Neural cell (in vitro differentiated cells): ENCODE measurements around the gene ADCK2. TPM values are rescaled to one million over a fixed set of nuclear protein-coding genes. Genes with fewer than 3 reads are reported as not detected.
"Not testable (repeated sequence)": the region's sequence is repeated elsewhere in the genome, so short reads cannot be mapped to it uniquely, and the experiment has no call there.

Experiments
- H2AFZ ChIP-seq: fragments of 200-600, 300-800 bp; sonication (generic), shearing (Covaris generic); 2 replicates; pipeline ENCODE4 v1.6.0; 2014; ENCODE audit warnings: low read depth, mild to moderate bottlenecking, antibody characterized with exemption, low read length, moderate library complexity
- H3F3A ChIP-seq: fragments of 200-600 bp; shearing (Covaris generic); 2 replicates; pipeline ENCODE4 v1.6.1; 2016; ENCODE audit warnings: mild to moderate bottlenecking, moderate library complexity, mixed read lengths, antibody characterized with exemption, low read length; ENCODE audit not compliant: insufficient read depth, poor library complexity, severe bottlenecking
- H3K27ac ChIP-seq: fragments of 200-600, 300-800 bp; sonication (generic), shearing (Covaris generic); 2 replicates; pipeline ENCODE4 v1.5.1; 2014; ENCODE audit warnings: mild to moderate bottlenecking, low read length, moderate library complexity
- H3K27me3 ChIP-seq: fragments of 300-800, 200-600 bp; sonication (generic), shearing (Covaris generic); 2 replicates; pipeline ENCODE4 v1.6.0; 2014; ENCODE audit warnings: mild to moderate bottlenecking, low read depth, low read length, moderate library complexity; ENCODE audit not compliant: insufficient read depth
- H3K36me3 ChIP-seq: fragments of 300-800, 200-600 bp; sonication (generic), shearing (Covaris generic); 2 replicates; pipeline ENCODE4 v1.5.1; 2014; ENCODE audit warnings: mild to moderate bottlenecking, antibody characterized with exemption, low read length, moderate library complexity; ENCODE audit not compliant: insufficient read depth
- H3K4me2 ChIP-seq: fragments of 300-800, 200-600 bp; sonication (generic), shearing (Covaris generic); 2 replicates; pipeline ENCODE4 v1.6.0; 2014; ENCODE audit warnings: mild to moderate bottlenecking, low read length
- H3K4me3 ChIP-seq: fragments of 300-800, 200-600 bp; sonication (generic), shearing (Covaris generic); 2 replicates; pipeline ENCODE4 v1.5.1; 2014; ENCODE audit warnings: mild to moderate bottlenecking, low read length, moderate library complexity
- H3K79me2 ChIP-seq: fragments of 200-600 bp; shearing (Covaris generic); replicated peaks from 2 replicates; pipeline ENCODE4 v1.6.0; 2014; ENCODE audit warnings: mild to moderate bottlenecking, low read length, moderate library complexity; ENCODE audit not compliant: insufficient read depth
- H3K9ac ChIP-seq: fragments of 300-800, 200-600 bp; sonication (generic), shearing (Covaris generic); 2 replicates; pipeline ENCODE4 v1.6.1; 2016; ENCODE audit warnings: mild to moderate bottlenecking, low read length, mixed read lengths
- H3K9me2 ChIP-seq: fragments of 200-600 bp; shearing (Covaris generic); 2 replicates; pipeline ENCODE4 v1.6.1; 2016; ENCODE audit warnings: mild to moderate bottlenecking, low read length, mixed read lengths; ENCODE audit not compliant: insufficient read depth
- H3K9me3 ChIP-seq: fragments of 200-600, 300-800 bp; sonication (generic), shearing (Covaris generic); 2 replicates; pipeline ENCODE4 v1.6.1; 2016; ENCODE audit warnings: mild to moderate bottlenecking, mixed run types, low read length, moderate library complexity, mixed read lengths
- H4K20me1 ChIP-seq: fragments of 200-600 bp; shearing (Covaris generic); 2 replicates; pipeline ENCODE4 v1.6.1; 2016; ENCODE audit warnings: mild to moderate bottlenecking, mixed run types; ENCODE audit not compliant: insufficient read depth
- EP300 ChIP-seq: fragments of 450-650 bp; conservative IDR thresholded peaks from 2 replicates; pipeline ENCODE4 v1.6.1; 2014; ENCODE audit warnings: antibody characterized with exemption, mild to moderate bottlenecking, moderate library complexity; ENCODE audit not compliant: poor library complexity, severe bottlenecking
- EZH2 ChIP-seq: fragments of 200-600, 300-800 bp; shearing (Covaris generic), sonication (generic); IDR thresholded peaks from 2 replicates; pipeline ENCODE4 v1.6.1; 2014; ENCODE audit warnings: antibody characterized with exemption, low read length, borderline replicate concordance, mild to moderate bottlenecking; ENCODE audit not compliant: insufficient read depth, poor library complexity, severe bottlenecking
- MXI1 ChIP-seq: fragments of 450-650 bp; conservative IDR thresholded peaks from 2 replicates; pipeline ENCODE4 v1.6.1; 2014; ENCODE audit warnings: antibody characterized with exemption, mild to moderate bottlenecking; ENCODE audit not compliant: poor library complexity, severe bottlenecking
- POLR2AphosphoS5 ChIP-seq: IDR thresholded peaks from 2 replicates; pipeline ENCODE4 v1.6.1; 2012
- RAD21 ChIP-seq: fragments of 450-650 bp; conservative IDR thresholded peaks from 2 replicates; pipeline ENCODE4 v1.6.1; 2014; ENCODE audit warnings: antibody characterized with exemption, mild to moderate bottlenecking, moderate library complexity
- SMC3 ChIP-seq: fragments of 450-650 bp; conservative IDR thresholded peaks from 2 replicates; pipeline ENCODE4 v1.6.1; 2014; ENCODE audit warnings: antibody characterized with exemption, mild to moderate bottlenecking, moderate library complexity; ENCODE audit not compliant: poor library complexity
- TAF1 ChIP-seq: IDR thresholded peaks from 2 replicates; pipeline ENCODE4 v1.6.1; 2012; ENCODE audit warnings: low read depth
- polyA plus RNA-seq: library from polyadenylated mRNA; depleted of rRNA; stranded (reverse); fragments of >200 nt; gene quantifications from 2 replicates; pipeline ENCODE4 v1.2.3, GENCODE V29; 2014
- TF ChIP-seq, protein P1 (sequence below): IDR thresholded peaks from 2 replicates; pipeline ENCODE4 v1.6.1; 2012; ENCODE audit warnings: borderline replicate concordance
- TF ChIP-seq, protein P2 (sequence below): fragments of 450-650 bp; IDR thresholded peaks from 2 replicates; pipeline ENCODE4 v1.5.1; 2014; ENCODE audit warnings: antibody characterized with exemption, mild to moderate bottlenecking, moderate library complexity; ENCODE audit not compliant: poor library complexity, severe bottlenecking

The ADCK2 gene
- polyA plus RNA-seq, 1 donor from 2014 or later, result 20.2 TPM

- Histone ChIP-seq H3K9ac (no peak overlapping the region), H3K36me3 (no peaks in the 10 kb centered on the region), H3F3A (no peaks in the 10 kb centered on the region), H4K20me1 (no peaks in the 10 kb centered on the region), H3K9me2 (no peaks in the 10 kb centered on the region), H2AFZ (no peak overlapping the region), H3K4me3 (no peak overlapping the region), H3K27ac (no peak overlapping the region), H3K27me3 (no peaks in the 10 kb centered on the region), H3K79me2 (peaks cover 8% of the 10 kb centered on the region), H3K9me3 (no peaks in the 10 kb centered on the region), H3K4me2 (no peak overlapping the region)
- TF ChIP-seq TAF1, result no peak
- TF ChIP-seq SMC3, result no peak
- TF ChIP-seq EZH2, result no peak
- TF ChIP-seq, protein P1, sequence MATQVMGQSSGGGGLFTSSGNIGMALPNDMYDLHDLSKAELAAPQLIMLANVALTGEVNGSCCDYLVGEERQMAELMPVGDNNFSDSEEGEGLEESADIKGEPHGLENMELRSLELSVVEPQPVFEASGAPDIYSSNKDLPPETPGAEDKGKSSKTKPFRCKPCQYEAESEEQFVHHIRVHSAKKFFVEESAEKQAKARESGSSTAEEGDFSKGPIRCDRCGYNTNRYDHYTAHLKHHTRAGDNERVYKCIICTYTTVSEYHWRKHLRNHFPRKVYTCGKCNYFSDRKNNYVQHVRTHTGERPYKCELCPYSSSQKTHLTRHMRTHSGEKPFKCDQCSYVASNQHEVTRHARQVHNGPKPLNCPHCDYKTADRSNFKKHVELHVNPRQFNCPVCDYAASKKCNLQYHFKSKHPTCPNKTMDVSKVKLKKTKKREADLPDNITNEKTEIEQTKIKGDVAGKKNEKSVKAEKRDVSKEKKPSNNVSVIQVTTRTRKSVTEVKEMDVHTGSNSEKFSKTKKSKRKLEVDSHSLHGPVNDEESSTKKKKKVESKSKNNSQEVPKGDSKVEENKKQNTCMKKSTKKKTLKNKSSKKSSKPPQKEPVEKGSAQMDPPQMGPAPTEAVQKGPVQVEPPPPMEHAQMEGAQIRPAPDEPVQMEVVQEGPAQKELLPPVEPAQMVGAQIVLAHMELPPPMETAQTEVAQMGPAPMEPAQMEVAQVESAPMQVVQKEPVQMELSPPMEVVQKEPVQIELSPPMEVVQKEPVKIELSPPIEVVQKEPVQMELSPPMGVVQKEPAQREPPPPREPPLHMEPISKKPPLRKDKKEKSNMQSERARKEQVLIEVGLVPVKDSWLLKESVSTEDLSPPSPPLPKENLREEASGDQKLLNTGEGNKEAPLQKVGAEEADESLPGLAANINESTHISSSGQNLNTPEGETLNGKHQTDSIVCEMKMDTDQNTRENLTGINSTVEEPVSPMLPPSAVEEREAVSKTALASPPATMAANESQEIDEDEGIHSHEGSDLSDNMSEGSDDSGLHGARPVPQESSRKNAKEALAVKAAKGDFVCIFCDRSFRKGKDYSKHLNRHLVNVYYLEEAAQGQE, result no peak
- TF ChIP-seq EP300, result no peak
- TF ChIP-seq, protein P2, sequence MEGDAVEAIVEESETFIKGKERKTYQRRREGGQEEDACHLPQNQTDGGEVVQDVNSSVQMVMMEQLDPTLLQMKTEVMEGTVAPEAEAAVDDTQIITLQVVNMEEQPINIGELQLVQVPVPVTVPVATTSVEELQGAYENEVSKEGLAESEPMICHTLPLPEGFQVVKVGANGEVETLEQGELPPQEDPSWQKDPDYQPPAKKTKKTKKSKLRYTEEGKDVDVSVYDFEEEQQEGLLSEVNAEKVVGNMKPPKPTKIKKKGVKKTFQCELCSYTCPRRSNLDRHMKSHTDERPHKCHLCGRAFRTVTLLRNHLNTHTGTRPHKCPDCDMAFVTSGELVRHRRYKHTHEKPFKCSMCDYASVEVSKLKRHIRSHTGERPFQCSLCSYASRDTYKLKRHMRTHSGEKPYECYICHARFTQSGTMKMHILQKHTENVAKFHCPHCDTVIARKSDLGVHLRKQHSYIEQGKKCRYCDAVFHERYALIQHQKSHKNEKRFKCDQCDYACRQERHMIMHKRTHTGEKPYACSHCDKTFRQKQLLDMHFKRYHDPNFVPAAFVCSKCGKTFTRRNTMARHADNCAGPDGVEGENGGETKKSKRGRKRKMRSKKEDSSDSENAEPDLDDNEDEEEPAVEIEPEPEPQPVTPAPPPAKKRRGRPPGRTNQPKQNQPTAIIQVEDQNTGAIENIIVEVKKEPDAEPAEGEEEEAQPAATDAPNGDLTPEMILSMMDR, result no peak
- TF ChIP-seq MXI1, result no peak
- TF ChIP-seq RAD21, result no peak
- no peak for TF ChIP-seq POLR2AphosphoS5
These were observed 31.5 kb downstream of the ADCK2 start for GRCh38 chr7:140704205-140704604.

DNA sequence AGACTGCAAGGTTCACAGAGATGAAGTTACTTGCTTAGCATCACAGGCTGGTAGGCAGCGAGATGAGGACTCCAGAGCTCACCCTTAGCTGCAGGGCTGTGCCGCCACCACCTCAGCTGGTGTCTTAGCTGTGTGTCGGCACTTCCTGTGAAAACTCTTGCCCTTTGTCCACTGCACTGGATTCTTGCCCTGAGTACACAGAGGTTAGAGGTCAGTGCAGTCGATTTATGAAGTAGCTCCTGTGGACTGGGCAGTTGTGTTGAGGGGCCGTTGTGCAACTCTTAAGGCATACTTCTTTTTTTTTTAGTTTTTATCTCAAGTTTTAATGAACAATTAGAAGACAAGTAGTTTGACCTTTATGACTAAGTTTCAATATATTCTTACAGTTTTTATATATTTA is 34.4 kb downstream of the ADCK2 start:
- TF ChIP-seq TAF1 (no peak), POLR2AphosphoS5 (no peak), EP300 (no peak), RAD21 (no peak), EZH2 (no peak), MXI1 (no peak)
- TF ChIP-seq, protein P1, result no peak
- TF ChIP-seq, protein P2, result no peak
- no peak overlapping the region for H3K4me2 ChIP-seq
- no peaks in the 10 kb centered on the region for H3K79me2 ChIP-seq
- H2AFZ ChIP-seq, result no peak overlapping the region
- H3F3A ChIP-seq, result no peaks in the 10 kb centered on the region
- no peak overlapping the region for H3K9ac ChIP-seq
- H3K27ac ChIP-seq, result no peak overlapping the region
- H3K9me3 ChIP-seq, result no peaks in the 10 kb centered on the region
- H3K9me2 ChIP-seq, result no peaks in the 10 kb centered on the region
- no peaks in the 10 kb centered on the region for H3K36me3 ChIP-seq
- H3K27me3 ChIP-seq, result no peaks in the 10 kb centered on the region
- H4K20me1 ChIP-seq, result no peaks in the 10 kb centered on the region
- H3K4me3 ChIP-seq, result no peak overlapping the region

DNA sequence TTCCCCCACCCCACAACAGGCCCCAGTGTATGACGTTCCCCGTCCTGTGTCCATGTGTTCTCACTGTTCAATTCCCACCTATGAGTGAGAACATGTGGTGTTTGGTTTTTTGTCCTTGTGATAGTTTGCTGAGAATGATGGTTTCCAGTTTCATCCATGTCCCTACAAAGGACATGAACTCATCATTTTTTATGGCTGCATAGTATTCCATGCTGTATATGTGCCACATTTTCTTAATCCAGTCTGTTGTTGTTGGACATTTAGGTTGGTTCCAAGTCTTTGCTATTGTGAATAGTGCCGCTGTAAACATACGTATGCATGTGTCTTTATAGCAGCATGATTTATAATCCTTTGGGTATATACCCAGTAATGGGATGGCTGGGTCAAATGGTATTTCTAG is 36.0 kb downstream of the ADCK2 start:
- not testable (repeated sequence) for H3K9ac ChIP-seq, H4K20me1 ChIP-seq, H3K27ac ChIP-seq, H3F3A ChIP-seq, H3K9me3 ChIP-seq, H3K36me3 ChIP-seq, H3K79me2 ChIP-seq, H3K9me2 ChIP-seq, H3K27me3 ChIP-seq, H3K4me2 ChIP-seq, H2AFZ ChIP-seq, H3K4me3 ChIP-seq
